ENCODE measurements around the gene PCDHA6. TPM values are rescaled to one million over a fixed set of nuclear protein-coding genes. Genes with fewer than 3 reads are reported as not detected.
"Not testable (repeated sequence)": the region's sequence is repeated elsewhere in the genome, so short reads cannot be mapped to it uniquely, and the experiment has no call there.

Gene PCDHA6
- total RNA-seq, 1 donor, result 0.27 TPM

DNA sequence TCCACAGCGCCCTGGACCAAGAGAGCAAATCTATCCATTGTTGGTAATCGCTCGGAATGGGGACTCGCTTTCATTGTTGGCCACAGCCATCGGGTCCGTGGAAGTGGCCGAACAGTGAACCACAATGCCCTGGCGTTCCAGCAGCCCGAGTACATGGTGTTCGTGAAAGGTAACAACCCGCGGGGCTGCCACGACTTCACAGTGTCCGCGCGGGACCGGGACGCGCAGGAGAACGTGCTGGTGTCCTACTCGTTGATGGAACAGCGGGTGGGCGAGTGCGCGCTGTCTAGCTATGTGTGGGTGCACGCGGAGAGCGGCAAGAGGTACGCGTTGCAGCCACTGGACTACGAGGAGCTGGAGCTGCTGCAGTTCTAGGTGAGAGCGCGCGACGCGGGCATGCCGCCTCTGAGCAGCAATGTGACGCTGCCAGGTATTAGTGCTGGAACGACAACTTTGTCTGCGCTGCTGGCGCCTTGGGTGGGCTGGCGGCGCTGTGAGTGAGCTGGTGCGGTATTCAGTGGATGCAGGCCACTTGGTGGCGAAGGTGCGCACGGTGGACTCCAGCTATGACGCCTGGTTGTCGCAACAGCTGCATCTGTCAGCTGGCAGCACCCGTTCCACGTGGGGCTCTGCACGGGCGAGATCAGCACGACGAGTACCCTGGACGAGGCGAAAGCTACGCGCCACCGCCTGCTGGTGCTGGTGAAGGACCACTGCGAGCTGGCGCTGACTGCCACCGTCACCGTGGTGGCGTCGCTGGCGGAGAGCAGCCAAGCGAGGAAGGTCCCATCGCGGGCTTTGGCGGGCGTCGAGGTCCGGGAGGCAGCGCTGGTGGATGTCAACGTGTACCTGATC is 34.9 kb downstream of the PCDHA6 start:
- no peak overlapping the region for H3K4me3 ChIP-seq (ENCODE audit: low read depth, low read length)
- no peak for DNase-seq (ENCODE audit: low read depth)
- TF ChIP-seq, protein P1, sequence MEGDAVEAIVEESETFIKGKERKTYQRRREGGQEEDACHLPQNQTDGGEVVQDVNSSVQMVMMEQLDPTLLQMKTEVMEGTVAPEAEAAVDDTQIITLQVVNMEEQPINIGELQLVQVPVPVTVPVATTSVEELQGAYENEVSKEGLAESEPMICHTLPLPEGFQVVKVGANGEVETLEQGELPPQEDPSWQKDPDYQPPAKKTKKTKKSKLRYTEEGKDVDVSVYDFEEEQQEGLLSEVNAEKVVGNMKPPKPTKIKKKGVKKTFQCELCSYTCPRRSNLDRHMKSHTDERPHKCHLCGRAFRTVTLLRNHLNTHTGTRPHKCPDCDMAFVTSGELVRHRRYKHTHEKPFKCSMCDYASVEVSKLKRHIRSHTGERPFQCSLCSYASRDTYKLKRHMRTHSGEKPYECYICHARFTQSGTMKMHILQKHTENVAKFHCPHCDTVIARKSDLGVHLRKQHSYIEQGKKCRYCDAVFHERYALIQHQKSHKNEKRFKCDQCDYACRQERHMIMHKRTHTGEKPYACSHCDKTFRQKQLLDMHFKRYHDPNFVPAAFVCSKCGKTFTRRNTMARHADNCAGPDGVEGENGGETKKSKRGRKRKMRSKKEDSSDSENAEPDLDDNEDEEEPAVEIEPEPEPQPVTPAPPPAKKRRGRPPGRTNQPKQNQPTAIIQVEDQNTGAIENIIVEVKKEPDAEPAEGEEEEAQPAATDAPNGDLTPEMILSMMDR (IDR thresholded peaks at IDR 0.05; ENCODE audit: insufficient read depth, low read length), result no peak

DNA sequence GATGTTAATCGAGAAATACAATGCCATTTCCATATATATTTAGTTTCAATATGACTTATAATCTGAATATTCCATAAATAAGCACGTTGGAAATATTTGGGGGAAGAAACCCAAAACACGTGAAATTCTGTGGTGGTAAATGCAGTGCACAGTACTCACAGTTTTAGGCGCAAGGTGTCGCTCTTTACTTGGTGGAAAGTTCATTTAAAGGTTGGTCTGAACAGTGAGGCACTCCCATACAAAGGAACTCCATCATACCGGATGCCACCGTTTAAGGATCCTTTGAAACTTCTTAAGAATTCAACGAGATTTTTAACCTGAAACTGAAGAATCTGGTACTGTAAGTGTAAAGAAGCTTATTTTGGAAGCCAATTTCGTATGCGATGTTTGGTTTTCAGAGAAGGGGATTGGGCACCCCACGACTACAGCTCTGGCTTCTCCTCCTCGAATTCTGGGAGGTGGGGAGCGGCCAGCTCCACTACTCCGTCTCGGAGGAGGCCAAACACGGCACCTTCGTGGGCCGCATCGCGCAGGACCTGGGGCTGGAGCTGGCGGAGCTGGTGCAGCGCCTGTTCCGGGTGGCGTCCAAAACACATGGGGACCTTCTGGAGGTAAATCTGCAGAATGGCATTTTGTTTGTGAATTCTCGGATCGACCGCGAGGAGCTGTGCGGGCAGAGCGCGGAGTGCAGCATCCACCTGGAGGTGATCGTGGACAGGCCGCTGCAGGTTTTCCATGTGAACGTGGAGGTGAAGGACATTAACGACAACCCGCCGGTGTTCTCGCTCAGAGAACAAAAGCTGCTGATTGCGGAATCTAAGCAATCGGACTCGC is 41.2 kb downstream of the PCDHA6 start, which contains the start of gene PCDHA11:
PCDHA11 (plus strand) TSS at position 237 of the 834 bp plus-strand sequence; CDS start at position 384, 147 bp downstream.
- no peak within 1 kb of the TSS for H3K4me3 ChIP-seq (ENCODE audit: low read depth, low read length)
- no peak for DNase-seq (ENCODE audit: low read depth)
- TF ChIP-seq, protein P1 (IDR thresholded peaks at IDR 0.05; ENCODE audit: insufficient read depth, low read length), result no peak

DNA sequence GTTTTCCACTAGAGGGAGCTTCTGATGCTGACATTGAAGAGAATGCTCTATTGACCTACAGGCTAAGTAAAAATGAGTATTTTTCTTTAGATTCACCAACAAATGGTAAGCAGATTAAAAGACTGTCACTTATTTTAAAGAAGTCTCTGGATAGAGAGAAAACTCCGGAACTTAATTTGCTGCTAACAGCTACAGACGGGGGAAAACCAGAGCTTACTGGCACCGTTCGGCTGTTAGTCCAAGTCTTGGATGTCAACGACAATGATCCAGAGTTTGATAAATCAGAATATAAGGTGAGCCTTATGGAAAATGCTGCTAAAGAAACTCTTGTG is 41.8 kb downstream of the PCDHA6 start:
- TF ChIP-seq, protein P1 (IDR thresholded peaks at IDR 0.05; ENCODE audit: insufficient read depth, low read length), result no peak
- no peak for DNase-seq (ENCODE audit: low read depth)
- H3K4me3 ChIP-seq (ENCODE audit: low read depth, low read length), result no peak overlapping the region

DNA sequence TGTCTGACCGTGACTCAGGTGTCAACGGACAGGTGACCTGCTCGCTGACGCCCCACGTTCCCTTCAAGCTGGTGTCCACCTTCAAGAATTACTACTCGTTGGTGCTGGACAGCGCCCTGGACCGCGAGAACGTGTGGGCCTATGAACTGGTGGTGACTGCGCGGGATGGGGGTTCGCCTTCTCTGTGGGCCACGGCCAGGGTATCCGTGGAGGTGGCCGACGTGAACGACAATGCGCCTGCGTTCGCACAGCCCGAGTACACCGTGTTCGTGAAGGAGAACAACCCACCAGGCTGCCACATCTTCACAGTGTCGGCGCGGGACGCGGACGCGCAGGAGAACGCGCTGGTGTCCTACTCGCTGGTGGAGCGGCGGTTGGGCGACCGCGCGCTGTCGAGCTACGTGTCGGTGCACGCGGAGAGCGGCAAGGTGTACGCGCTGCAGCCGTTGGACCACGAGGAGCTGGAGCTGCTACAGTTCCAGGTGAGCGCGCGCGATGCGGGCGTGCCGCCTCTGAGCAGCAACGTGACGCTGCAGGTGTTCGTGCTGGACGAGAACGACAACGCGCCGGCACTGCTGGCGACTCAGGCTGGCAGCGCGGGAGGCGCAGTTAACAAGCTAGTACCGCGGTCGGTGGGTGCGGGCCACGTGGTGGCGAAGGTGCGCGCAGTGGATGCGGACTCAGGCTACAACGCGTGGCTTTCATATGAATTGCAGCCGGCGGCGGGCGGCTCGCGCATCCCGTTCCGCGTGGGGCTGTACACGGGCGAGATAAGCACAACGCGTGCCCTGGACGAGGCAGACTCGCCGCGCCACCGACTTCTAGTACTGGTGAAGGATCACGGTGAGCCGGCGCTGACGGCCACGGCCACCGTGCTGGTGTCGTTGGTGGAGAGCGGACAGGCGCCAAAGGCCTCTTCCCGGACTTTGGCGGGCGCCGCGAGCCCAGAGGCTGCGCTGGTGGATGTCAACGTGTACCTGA is 42.8 kb downstream of the PCDHA6 start:
- H3K4me3 ChIP-seq (ENCODE audit: low read depth, low read length), result no peak overlapping the region
- TF ChIP-seq, protein P1 (IDR thresholded peaks at IDR 0.05; ENCODE audit: insufficient read depth, low read length), result no peak
- DNase-seq (ENCODE audit: low read depth), result no peak

DNA sequence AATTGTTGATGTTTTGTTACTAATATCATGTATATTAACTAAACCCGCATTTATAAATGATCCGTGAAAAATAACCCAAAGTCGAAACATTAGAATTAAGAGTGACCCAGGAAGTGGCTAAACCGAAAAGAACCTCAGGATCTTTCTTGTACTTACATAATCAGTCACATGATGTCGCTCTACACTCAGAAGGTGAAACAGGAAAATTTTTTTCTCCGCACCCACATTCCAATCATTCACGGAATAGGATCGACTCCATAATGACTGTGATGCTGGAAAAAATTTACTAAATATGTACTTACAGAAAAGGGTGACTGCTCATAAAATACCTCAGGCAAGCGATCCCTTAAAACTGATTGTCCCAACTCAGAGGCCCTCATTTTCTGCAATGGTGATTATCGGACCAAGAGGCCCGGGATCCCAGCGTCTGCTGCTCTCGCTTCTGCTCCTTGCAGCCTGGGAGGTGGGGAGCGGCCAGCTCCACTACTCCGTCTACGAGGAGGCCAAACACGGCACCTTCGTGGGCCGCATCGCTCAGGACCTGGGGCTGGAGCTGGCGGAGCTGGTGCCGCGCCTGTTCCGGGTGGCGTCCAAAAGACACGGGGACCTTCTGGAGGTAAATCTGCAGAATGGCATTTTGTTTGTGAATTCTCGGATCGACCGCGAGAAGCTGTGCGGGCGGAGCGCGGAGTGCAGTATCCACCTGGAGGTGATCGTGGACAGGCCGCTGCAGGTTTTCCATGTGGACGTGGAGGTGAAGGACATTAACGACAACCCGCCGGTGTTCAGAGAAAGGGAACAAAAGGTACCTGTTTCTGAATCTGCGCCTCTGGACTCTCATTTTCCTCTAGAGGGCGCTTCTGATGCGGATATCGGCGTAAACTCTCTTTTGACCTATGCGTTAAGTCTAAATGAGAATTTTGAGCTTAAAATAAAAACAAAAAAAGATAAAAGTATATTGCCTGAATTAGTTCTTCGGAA is 47.6 kb downstream of the PCDHA6 start, which contains the start of gene PCDHA12:
PCDHA12 (plus strand) TSS at position 224 of the 981 bp plus-strand sequence; CDS start at position 389, 165 bp downstream.
- no peak within 1 kb of the TSS for H3K4me3 ChIP-seq (ENCODE audit: low read depth, low read length)
- DNase-seq (ENCODE audit: low read depth), result no peak
- TF ChIP-seq, protein P1 (IDR thresholded peaks at IDR 0.05; ENCODE audit: insufficient read depth, low read length), result no peak

DNA sequence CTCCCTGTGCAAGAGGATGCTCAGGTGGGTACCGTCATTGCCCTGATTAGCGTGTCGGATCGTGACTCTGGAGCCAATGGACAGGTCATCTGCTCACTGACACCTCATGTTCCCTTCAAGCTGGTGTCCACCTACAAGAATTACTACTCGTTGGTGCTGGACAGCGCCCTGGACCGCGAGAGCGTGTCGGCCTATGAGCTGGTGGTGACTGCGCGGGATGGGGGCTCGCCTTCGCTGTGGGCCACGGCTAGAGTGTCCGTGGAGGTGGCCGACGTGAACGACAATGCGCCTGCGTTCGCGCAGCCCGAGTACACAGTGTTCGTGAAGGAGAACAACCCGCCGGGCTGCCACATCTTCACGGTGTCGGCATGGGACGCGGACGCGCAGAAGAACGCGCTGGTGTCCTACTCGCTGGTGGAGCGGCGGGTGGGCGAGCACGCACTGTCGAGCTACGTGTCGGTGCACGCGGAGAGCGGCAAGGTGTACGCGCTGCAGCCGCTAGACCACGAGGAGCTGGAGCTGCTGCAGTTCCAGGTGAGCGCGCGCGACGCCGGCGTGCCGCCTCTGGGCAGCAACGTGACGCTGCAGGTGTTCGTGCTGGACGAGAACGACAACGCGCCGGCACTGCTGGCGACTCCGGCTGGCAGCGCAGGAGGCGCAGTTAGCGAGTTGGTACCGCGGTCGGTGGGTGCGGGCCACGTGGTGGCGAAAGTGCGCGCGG is 48.9 kb downstream of the PCDHA6 start:
- not testable (repeated sequence) for DNase-seq (ENCODE audit: low read depth); H3K4me3 ChIP-seq (ENCODE audit: low read depth, low read length)
